ENCODE data around the gene TMEM132C.
"Not testable (repeated sequence)": the region's sequence is repeated elsewhere in the genome, so short reads cannot be mapped to it uniquely, and the experiment has no call there.

TMEM132C gene

DNA sequence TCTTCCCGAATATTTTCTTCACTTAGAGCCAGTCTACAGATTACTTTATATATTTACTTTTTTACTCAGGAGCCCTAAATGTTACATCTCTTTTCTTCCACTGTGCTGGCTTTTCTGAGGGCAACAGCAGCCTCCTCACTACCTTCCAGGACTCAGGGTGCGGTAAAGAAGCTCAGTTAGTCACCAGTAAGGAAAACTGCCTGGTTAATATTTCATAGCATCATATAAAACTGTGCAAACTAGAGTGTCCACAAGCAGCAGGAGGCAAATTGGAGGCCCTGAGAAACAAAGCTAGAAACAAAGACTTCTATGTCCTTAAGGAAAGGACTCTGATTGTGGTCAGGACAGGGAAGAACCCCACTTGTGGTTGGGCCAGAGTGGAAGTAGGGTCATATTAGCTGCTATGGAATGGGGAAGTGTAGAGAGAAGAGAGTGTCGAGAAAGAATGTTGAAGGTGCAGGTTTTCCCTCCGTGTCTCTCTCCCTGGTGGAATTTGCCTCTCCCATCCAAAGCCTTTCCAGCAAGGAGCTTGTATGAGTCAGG, 336.7 kb downstream of the TMEM132C start:
- DNase-seq (ENCODE audit: insufficient read length, low spot score) (no peak), FAIRE-seq (no peak)

GRCh38 chr12:128604219-128604618, 337.2 kb downstream of the TMEM132C start:
- DNase-seq (ENCODE audit: insufficient read length, low spot score); FAIRE-seq: not testable (repeated sequence)

DNA sequence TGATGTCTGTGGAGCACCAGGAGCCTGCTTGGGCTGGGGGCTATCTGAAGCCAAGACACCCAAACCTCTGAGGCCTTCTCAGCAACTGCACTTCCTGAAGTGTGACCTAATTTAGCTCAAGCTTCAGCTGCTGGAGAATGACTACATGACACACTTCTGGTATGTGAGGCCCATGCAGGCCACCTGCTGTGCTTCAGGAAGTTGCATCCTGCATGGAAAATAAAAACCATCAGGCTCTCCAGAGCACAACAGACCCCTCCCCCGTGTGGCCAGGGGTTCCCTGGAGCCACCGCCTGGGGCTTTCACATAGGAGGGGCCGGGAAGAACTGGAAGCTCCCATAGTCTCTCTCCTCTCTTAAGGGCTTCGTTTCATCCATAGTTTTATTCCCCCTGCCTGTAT, 339.1 kb downstream of the TMEM132C start:
- no peak for FAIRE-seq
- no peak for DNase-seq (ENCODE audit: insufficient read length, low spot score)

DNA sequence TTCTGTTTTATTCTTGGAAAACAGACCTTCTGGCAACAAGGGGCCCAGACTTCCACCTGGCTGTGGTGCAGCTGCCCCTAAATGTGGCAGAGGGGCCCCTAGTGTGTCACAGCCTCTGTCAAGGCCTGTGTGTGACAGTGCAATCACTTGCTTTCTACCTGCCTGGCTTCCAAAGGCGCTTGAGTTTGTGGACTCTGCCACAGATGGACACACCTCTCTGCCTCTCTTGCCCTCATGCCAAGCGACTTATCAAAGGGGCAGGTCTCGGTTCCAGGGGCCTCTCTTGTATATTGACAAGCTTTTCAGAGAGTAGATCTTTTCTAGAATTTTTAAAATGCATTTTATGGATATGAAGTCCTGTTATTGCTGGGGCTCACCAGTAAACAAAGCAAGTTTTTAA, 339.6 kb downstream of the TMEM132C start:
- FAIRE-seq (no peak), DNase-seq (ENCODE audit: insufficient read length, low spot score) (no peak)

GRCh38 chr12:128606970-128607369, 340.0 kb downstream of the TMEM132C start:
- FAIRE-seq = no peak

GRCh38 chr12:128607641-128608040, 340.7 kb downstream of the TMEM132C start:
- FAIRE-seq (no peak), DNase-seq (ENCODE audit: insufficient read length, low spot score) (no peak)

More at GRCh38 chr12:128606970-128607369, 340.0 kb downstream of the TMEM132C start:
- no peak for DNase-seq (ENCODE audit: insufficient read length, low spot score)

DNA sequence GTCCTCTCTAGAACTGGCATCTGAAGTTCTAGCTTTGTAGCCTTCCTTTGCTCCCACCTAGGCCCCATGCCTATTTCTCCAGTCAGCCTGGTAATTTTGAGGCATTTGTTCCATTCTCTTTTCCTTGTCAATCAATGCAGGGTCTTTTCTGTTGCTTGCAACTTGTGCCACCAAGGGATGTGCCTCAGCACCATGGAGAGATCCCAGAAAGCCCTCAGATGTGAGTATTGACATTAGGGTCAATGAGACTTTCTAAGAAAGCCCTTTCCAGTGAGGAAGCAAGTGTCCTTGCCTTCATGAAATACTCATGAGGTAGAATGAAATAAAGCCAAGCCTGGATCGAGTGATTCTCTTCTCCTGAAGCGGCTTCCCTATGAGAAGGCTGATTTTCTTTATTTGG, 342.9 kb downstream of the TMEM132C start:
- FAIRE-seq = no peak

DNA sequence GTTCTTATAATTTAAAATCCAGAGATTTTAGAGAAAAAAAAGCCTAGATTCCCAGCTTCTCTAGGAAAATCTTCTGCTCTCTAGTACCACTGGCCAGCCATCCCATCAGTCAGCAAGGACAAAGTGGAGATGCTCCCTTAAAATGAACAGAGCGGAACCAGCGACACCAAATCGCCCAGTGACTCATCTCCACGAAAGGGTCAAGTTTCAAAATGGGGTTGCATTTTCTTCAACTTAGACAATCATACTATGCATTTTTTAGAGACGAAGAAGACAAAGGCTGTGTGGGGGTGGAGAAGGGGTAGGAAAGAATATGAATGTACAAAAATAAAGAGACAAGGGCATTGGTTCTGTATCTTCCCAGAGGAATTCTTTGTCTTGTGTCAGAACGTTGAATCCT, 344.8 kb downstream of the TMEM132C start:
- DNase-seq (ENCODE audit: insufficient read length, low spot score) (no peak), FAIRE-seq (no peak)

More for the DNA sequence above, 342.9 kb downstream of the TMEM132C start:
- no peak for DNase-seq (ENCODE audit: insufficient read length, low spot score)

DNA sequence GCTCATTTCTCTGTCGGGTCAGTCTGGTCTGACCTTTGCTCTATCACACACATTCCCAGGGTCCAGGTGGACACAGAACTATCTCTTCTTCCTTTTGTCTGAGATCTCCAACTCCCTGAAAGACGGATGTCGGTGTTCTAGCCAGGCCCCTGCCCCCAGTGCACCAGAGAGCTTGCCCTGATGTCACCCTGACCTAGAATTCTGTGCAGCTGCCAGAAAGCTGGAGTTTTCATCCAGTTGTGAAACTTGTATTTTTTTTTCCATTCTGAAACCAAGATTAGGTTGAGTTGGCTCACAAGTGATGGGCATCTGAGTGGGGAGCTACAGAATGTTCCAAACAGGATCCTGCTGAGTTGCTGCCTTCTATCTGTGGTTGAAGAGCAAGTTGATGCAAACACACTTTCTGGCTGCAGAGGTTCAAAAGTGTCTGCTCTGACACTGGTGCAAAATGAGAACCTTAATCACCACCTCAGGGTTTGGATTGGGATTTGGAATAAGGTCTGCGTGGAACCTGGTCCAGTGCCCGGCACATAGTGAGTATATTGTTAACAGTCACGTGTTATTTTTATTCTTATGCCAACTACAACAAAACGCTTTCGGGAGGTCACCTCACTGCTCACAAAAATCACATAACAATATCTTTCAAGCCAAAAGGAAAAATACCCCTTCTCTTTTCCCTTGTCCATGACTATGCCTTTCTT, 345.3 kb downstream of the TMEM132C start:
- DNase-seq (ENCODE audit: insufficient read length, low spot score) (no peak), FAIRE-seq (no peak)

- DNase-seq (ENCODE audit: insufficient read length, low spot score) = no peak
- no peak for FAIRE-seq
Measured at GRCh38 chr12:128613837-128614590, 347.0 kb downstream of the TMEM132C start.

DNA sequence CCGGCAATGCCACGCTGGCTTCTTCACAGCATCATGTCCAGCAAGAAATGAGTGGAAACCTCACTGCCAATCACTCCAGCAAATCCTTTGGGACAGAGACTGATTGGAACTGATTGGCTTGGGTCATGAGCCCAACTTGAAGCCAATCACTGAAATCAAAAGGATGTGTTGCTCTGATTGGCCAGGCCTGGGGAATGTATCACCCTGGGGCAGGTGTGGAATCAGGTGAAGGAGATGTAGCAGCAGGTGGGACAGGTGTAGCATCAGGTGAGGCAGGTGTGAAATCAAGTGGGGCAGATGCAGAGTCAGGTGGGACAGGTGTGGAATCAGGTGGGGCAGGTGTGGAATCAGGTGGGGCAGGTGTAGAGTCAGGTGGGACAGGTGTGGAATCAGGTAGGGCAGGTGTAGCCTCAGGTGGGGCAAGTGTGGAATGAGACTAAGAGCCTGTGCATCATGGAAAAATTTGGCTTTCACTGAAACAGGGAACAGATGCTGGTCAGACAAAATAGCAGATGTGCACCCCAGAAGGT, 350.4 kb downstream of the TMEM132C start:
- no peak for FAIRE-seq
- DNase-seq (ENCODE audit: insufficient read length, low spot score) = no peak

DNA sequence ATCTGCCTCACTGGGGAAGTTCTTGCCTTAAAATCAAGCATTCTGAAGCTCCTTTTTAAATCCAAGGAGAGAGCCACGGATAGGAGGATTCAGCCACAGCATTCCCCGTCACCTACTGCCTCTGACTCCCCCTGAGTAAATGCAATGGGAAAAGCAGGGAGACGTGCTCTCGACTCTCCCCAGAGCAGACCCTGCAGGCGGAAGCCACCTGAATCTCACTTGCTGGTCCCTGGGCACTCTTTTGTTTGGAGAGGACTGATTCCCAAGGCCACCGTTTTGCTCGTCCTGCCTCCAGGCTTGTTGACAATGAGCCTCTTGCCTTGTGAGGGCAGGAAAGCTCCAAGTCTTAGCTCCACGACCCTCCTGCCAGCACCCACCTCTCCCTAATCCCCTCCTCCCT, 352.3 kb downstream of the TMEM132C start:
- FAIRE-seq (no peak), DNase-seq (ENCODE audit: insufficient read length, low spot score) (no peak)

- DNase-seq (ENCODE audit: insufficient read length, low spot score) = no peak
- FAIRE-seq = no peak
Measured at GRCh38 chr12:128621304-128621703, 354.3 kb downstream of the TMEM132C start.

DNA sequence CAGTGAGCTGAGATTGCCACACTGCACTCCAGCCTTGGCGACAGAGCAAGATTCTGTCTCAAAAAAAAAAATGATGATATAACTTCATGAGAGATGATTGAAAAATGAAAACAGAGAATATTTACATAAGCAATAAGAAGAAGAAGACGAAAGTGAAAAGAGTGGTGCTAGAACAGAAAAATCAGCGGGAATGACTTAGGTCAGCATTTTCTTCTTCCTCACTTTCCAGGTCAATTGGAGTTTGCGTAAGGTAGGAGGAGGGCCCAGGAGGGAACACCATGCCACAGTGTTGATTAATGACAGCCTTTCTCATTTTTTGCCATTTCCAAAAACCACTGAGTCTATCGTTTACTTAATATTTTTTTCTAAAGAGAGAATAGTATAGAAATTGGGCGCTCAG, 356.8 kb downstream of the TMEM132C start:
- no peak for FAIRE-seq

GRCh38 chr12:128626808-128627320, 359.9 kb downstream of the TMEM132C start:
- no peak for FAIRE-seq
- no peak for DNase-seq (ENCODE audit: insufficient read length, low spot score)

More for the DNA sequence above, 356.8 kb downstream of the TMEM132C start:
- no peak for DNase-seq (ENCODE audit: insufficient read length, low spot score)

DNA sequence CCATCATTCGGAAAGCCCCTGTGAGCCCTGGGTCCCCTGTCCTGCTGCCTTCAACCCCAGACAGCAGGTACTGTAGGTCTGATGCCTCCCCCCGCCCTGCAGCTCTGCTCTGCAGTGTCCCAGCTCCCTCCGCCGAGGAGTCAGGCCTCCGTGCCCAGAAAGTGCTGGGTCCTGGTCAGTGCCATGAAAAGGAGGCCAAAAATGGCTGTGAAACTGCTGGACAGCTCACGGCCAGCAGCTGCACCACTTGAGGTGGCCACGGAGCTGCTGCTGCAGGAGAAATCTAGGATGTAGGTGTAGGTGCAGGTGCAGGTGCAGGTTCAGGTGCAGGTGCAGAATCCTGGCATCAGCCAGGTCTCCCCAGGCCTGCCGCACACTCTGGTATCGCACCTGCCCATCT, 360.7 kb downstream of the TMEM132C start:
- DNase-seq (ENCODE audit: insufficient read length, low spot score) (no peak), FAIRE-seq (no peak)

- FAIRE-seq (no peak), DNase-seq (ENCODE audit: insufficient read length, low spot score) (no peak)
Measured at GRCh38 chr12:128629979-128630378, 363.0 kb downstream of the TMEM132C start.

DNA sequence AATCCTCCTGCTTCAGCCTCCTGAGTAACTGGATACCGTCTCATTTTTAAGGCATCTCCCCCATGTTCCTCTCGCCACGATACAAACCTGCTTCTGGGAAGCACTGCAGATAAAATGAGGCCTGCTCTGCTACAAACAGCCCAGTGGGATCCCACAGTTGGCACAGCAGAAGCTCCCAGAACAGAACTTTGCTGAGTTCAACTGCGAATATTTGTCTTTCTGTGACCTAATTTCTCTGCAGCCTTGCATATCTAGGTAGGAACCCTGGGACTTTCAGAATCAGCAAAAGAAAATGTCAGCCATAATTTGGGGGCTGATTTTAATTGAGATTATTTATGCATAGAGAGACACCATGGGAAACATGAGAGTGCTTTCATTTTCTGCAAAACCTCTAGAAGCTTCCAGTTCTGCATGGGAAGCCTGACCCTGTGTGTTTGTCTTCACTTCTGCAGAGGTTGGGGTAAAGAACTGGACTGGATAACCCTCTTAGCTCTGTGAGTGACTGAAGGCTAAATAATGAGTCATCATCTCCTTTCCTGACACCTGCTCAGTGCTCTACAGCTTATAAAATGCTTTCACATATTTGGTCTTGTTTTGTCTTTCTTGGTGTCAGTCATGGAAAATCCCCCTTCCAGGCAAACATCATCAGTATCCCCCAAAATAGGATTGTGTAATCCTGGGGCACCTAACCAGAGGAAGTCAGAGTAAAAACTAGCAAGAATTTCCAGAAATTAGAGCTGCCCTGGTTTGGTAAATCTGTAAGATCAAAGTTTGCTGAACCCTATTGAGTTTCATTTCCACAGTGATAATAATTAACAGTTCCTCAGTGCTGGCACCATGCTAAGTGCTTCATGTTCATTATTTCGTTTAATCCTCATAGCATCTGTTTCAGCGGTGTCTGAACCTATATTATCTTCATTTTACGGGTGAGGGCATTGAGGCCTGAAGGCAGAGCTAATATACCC, 371.0 kb downstream of the TMEM132C start:
- DNase-seq (ENCODE audit: insufficient read length, low spot score) (peak; percentile 40), FAIRE-seq (peak; percentile 47)

DNA sequence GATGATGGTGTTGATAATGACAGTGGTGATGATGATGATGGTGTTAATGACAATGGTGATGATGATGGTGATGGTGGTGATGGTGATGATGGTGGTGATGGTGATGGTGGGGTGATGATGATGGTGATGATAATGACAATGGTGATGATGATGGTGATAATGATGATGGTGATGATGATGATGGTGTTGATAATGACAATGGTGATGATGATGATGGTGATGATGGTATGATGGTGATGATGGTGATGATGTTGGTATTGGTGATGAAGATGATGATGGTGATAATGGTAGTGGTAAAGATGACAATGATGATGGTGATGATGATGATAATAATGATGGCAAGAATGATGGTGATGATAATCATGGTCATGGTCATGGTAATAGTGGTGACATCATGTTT, 372.1 kb downstream of the TMEM132C start:
- FAIRE-seq (no peak), DNase-seq (ENCODE audit: insufficient read length, low spot score) (no peak)

DNA sequence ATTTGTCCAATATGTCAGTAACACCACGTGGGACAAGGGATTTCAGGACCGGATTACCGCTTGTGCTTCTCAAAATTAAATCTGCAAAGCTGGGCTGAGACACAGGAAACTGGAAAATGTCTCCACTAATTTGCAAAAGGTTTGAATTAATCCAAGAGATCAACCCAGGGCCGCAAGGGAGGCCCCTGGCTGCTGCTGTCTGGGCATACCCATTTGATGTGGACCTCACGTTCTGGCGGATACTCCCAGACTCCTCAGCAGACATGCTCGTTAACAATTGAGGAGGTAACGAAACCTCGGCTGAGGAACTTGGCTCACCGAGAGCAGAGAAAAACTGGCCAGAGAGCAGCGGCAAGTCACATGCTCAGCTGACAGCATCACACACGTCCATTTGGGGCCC, 376.2 kb downstream of the TMEM132C start:
- FAIRE-seq (no peak), DNase-seq (ENCODE audit: insufficient read length, low spot score) (no peak)
